Skin of body (tissue), 2 donors: Measurements from ENCODE around the gene NPY4R2. TPM values are rescaled to one million over a fixed set of nuclear protein-coding genes. Genes with fewer than 3 reads are reported as not detected.
"Not testable (repeated sequence)": the region's sequence is repeated elsewhere in the genome, so short reads cannot be mapped to it uniquely, and the experiment has no call there.

Experiments used
- DNase-seq: peaks from one replicate; lab custom pipeline; 2025; lab: John Stamatoyannopoulos, UW
- total RNA-seq: library from RNA; depleted of rRNA; stranded (reverse); fragments of >200 nt; gene quantifications from one replicate; pipeline ENCODE4 v1.2.3, GENCODE V29; 2014

Gene NPY4R2
- total RNA-seq: 0.49 TPM

DNA sequence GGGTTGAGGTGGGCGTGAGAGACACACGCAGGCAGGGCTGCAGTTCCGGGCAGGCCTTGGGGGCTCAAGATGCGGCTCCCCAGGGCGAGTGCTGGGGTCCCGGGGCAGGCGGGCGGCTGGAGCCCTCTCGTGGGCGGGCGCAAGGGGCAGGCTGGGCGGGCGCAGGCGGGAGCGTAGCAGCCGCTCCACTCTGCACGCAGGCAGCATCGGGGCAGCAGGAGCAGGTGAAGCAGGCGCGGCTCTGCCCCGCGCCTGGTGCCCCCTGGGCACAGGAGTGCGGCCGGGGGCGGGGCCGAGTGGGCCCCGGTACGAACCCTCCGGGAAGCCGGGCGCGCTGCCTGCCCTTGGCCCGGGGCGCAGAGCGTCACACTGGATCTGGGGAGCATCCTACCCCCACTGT lies at the start of gene NPY4R2:
Gene NPY4R2 (plus strand): TSS at position 188 of the 400 bp plus-strand sequence. CDS start 3,326 bp downstream, outside the sequence.
- not testable (repeated sequence) for DNase-seq

DNA sequence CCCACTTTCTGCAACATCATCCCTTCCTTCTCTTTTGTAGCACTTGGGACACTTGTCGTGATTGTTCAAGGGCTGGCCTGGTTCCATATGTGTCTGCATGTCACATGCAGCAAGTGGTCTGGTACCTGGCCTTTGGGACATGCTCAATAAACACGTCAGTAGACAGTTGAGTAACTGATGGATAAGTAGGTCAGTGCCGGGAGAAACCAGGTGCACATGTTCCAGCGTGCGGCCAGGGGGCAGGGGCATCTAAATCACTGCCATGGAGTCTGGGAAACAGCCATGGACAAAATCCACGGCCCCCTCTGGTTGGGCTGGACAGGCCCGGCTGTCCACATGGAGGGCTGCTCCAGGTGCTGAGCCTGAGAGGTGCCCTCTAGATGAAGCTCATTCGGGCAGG lies 47.6 kb upstream of the NPY4R2 start:
- not testable (repeated sequence) for DNase-seq

DNA sequence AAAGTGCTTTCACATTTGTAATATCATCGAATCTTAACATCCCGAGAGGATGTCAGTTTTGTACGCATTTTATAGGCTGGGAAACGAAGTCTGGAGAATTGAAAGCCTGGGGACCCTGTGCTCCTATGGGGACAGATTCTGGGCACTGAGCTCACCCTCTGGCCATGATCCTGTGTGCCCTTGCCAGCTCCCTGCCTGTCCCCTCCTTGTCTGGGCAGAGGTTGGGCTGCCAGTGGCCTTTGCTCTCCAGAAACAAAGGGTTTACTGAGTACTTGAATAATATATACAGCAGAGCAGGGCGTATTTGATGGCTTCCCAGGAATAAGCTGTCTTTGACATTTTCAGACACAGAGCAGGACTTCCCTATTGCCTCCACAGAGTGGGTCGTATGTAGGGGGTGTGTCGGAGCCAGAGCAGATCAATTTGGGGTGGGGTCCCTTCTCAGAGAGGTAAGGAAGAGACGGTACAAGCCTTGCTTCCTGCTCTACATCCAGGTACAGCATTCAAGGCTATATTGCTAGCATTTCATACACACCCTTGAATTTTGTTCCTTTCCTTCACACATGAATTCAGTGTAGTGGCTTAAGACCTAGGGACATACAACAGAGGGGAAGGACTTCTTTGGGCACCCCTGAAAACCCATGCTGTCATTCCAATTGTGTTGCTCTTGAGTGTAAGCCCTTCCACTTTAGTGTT lies 46.8 kb upstream of the NPY4R2 start:
- not testable (repeated sequence) for DNase-seq

DNA sequence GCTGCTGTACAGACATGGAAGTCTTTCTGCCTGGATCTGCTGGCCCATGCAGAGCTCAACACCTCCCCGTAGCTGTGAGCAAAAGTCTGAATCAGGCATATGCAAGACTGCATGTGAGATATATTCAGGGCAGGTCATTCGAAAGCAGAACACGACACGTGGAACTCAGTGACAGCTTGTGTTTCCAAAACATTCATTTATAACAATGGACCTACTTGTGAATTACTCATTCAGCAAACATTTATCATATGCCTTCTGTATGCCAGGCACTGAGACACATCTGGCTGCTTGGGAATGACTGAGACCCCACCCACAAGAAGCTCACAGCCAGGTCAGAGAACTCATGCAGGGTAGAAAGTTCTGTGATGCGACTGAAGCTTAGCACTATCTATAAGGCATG lies 46.2 kb upstream of the NPY4R2 start:
- not testable (repeated sequence) for DNase-seq

GRCh38 chr10:47884239-47884638 lies 34.2 kb upstream of the NPY4R2 start:
- DNase-seq: not testable (repeated sequence)

DNA sequence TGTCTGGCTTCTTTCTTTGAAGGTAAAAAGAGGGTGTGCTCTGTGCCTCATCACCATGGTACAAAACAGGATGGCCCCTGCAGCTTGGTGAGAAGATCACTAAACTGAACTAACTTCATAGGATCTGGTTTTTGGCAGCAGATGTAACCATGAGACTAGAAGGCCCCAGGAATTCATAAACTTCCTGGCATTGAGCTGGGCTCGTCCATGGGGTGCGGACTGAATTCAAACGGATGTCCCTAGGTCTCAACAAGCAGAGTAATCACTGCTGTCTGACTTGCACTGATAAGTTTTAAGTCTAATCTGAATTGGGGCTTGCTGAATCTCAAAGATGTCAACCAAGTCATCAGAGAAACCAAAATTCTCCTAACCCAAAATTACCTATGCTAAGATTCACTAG lies 33.5 kb upstream of the NPY4R2 start:
- DNase-seq: not testable (repeated sequence)

DNA sequence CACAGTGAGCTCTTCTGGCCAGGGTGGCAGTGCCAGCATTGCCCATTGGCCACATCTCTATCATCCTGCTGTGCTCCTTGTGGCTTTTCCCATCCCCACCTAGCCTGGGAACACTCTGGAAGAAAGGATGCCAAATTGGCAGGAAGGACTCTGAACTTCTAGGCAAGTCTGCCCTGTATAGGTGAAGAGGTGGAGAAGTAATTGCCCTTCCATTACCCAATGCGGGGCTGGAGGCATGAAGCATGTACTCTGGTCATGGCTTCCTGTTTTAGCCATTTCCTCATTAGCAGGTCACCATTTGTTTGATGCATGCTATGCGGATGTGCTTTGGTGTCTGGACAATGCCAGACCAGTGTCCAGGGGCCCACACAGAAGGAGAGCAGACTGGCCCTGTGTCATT lies 32.1 kb upstream of the NPY4R2 start:
- not testable (repeated sequence) for DNase-seq

- not testable (repeated sequence) for DNase-seq
These were observed 31.6 kb upstream of the NPY4R2 start for GRCh38 chr10:47886827-47887226.

- DNase-seq: not testable (repeated sequence)
These were observed 27.7 kb upstream of the NPY4R2 start for GRCh38 chr10:47890737-47891136.

DNA sequence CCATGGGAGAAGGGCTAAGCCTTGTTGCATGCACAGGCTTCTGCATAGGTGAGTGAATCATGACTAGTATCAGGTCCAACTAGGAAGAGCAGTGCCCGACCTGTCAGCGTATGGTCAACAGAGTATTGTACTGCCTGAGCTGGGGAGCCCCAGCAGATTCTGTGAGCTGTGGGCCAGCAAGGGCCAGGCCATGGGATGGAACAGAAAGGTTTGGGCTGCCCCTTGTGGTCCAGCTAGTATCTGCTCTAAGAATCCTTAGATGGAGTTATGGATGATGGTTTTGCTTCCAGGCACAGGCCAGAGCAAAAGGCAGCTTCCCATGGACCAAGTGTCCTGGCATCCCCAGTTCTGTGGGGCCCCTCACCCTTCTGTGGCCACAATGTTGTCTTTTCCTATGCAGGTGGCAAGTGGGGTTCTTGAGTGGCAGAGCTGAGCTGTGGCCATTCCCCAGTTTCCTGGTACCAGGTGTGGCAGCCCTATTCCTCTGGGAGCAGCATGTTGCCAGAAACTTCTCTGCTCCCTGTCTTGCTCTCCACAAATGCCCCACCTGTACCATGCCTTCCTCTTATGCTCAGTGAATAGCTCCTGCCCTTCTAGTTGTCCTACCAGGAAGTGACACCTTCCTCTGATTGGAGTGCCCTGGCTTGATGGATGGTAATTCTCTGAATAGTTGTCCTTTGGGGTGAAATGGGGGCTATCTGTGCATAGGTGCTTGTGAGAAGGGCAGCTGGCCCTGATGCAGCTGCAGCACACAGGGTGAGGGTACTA lies 25.8 kb upstream of the NPY4R2 start:
- not testable (repeated sequence) for DNase-seq

GRCh38 chr10:47894571-47894970 lies 23.9 kb upstream of the NPY4R2 start:
- not testable (repeated sequence) for DNase-seq

DNA sequence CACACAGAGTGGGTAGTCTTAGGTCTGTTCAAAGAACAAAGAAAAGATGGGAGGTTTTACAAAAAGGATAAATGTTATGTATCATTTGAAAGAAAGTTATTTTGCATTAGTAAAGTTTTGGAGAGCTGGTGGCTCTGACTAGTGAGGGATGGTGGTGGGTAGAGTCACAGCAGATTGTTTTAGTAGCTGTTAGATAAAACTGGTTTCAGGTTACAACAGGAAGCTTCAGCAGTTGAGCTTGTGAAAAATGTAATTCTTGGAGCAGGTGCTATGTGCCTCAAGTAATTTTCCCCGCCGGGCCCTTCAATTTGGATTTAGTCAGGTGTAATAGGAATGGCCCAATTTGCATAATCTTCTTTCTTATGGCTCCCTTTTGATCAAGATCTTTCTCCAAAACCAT lies 20.6 kb upstream of the NPY4R2 start:
- not testable (repeated sequence) for DNase-seq

GRCh38 chr10:47909333-47909732 lies 9.1 kb upstream of the NPY4R2 start:
- DNase-seq: not testable (repeated sequence)

DNA sequence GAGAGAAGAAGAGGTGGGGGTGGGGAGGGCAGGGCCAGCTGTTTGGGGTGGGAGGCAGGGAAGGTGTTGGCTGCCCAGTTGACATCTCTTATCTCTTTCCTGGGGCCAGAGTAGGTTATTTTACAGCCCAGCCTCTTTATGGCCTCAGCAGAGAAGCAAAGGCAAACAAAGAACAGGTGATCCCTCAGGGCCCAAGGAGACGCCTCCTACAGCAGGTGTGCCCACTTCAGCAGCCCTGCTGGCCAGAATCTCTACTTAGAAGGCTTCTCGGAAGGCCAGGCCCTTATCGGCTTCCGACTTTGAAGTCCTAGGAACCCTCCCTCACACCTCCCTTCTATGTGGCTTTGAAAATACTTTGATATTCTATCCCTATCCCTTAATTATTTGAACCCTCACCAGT lies 8.0 kb upstream of the NPY4R2 start:
- DNase-seq: not testable (repeated sequence)

- DNase-seq: not testable (repeated sequence)
These were observed 4.4 kb upstream of the NPY4R2 start for GRCh38 chr10:47914052-47914451.

GRCh38 chr10:47915849-47916548 lies 2.5 kb upstream of the NPY4R2 start:
- not testable (repeated sequence) for DNase-seq

- not testable (repeated sequence) for DNase-seq
These were observed 2.1 kb downstream of the NPY4R2 start for GRCh38 chr10:47920610-47921009.

- DNase-seq: not testable (repeated sequence)
These were observed 4.0 kb downstream of the NPY4R2 start for GRCh38 chr10:47922503-47922902.

DNA sequence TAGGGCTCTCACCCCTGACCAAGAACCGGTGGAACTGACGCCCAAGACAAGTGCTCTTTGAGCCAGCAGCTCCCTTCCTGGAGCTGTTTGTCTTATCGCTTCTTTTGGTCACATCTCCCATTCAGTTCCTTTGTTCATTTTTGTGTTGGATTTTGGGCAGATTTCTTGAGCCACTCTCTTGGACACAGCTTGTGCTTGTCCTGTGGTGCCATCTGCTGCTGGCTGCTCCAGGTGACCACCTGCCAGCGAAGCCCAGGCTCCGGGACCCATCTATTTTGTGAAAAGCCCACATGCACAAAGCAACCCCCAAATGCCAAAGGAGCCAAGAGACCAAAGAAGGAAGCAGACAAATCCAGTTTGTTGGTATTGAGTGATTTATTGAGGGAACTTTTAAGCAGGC lies 6.2 kb downstream of the NPY4R2 start:
- not testable (repeated sequence) for DNase-seq

DNA sequence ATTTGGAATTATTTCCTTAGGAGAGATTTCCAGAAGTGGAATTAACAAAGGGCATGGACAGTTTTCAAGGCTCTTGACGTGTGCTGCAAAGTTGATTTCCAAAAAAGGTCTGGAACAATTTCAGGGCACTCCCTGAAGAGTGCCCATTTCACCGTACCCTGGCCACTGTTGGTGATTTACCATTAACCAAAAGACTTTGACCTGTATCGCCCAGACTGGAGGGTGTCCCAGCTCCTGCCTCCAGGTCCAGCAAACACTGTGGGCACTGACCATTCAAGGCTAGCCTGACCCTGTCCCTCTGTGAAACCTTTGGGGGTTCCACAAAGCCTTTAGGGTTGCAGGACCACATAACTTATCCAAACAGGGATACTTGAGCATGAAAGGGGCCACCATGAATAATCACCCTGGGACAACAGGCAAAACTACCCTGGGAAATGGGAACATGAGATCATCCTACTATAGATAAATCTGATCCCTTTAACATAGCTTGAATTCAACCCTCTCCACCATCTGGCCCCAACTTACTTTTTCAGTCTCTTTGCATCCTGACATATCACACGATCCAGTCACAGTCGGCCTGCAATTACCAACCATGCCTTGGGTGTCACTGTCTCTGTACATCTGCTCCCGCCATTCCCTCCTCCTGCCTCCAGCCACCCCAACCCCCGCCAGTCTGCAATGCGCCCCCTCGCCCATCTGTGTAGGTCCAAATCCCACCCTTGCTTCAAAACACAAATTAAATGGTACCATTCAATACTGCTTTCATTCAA lies 8.9 kb downstream of the NPY4R2 start:
- DNase-seq: not testable (repeated sequence)

DNA sequence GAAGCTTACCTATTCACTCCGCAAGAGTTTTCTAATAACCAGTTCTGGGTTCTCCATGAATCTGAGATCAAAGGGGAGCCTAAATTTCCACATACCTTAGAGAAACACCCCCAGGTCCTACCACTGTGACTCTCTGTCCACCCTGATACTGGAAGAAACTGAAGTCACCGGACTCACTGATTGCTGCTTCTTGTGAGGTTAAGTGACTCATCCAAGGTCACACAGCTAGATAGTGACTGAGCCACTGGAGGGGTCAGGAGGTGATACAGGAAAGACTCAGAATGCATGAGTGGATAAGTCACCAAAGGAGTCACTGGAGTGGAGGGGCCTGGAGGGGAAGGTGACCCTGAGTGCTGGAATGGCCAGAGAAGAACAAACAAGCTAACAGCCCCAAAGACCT lies 9.8 kb downstream of the NPY4R2 start:
- DNase-seq: not testable (repeated sequence)
